Suppressor macrophage (primary cell): ENCODE measurements around the gene LCN2.
"Not testable (repeated sequence)": the region's sequence is repeated elsewhere in the genome, so short reads cannot be mapped to it uniquely, and the experiment has no call there.

Source experiments
- DNase-seq, 4 experiments: peaks; one replicate each; pipeline ENCODE4 v3.0.0-alpha.2; 2020 to 2022

Gene LCN2

DNA sequence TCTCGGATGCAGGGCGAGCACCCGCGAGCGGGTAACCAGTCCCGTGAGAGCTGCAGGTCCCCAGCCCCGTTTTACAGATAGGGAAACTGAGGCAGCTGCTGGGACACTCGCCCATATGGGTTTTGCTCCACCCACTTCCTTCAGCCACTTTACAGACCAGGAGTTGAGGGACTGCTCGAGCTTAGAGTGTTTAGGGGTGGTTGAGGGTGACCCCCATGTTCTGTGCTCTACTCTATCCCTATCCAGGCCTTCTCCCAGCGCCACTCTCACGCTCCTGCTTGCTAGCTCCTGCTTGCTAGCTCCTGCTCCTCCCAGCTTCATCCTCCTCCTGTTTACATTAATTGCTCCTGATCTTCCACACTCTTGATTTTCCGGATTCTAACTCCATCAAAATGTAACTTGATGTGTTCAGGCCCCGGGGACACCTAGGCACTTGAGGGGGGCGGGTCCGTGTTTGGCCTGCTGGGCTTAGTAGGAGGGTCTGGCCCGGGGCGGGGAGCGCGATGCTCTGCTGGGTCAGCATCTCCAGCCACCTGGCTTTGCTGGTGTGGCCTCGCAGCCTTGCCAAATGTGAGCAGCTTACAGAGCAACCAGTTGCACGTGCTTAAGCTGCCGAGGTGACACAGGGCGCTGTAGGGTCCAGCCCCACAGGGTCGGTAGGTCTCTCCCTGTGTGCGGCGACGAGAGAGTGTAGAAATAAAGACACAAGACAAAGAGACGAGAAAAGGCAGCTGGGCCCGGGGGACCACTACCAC is 20.2 kb upstream of the LCN2 start:
- DNase-seq: no peak

DNA sequence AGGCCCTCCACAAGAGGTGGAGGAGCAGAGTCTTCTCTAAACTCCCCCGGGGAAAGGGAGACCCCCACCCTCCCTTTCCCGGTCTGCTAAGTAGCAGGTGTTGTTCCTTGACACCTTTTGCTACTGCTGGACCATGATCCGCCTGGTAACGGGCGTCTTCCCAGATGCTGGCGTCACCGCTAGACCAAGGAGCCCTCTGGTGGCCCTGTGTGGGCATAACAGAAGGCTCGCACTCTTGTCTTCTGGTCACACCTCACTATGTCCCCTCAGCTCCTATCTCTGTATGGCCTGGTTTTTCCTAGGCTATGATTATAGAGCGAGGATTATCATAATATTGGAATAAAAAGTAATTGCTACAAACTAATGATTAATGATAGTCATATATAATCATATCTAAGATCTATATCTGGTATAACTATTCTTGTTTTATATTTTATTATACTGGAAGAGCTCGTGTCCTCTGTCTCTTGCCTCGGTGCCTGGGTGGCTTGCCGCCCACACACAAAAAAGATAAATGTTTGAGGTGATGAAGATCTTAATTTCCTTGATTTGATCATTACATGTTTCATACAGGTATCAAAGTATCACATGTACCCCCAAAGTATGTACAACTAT is 19.2 kb upstream of the LCN2 start:
- not testable (repeated sequence) for DNase-seq

DNA sequence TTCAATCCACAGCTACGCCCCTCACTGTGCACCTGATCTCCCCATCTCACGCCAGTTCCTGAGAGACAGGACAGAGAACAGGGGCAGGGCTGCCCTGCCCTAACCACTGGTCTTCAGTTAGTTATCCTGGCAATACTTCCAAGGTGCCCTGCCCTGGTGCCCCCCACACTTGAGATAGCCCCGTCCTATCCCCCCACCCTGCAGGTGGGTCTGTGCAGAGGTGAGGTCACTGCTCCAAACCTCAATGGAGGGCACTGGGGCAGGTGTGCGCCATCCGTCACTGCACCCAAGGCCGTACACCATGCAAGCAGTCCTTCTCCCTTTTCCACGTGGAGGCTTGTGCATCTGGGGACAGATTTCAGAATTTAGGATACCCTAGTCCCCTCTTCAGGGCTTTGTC is 18.6 kb upstream of the LCN2 start:
- DNase-seq: not testable (repeated sequence)

DNA sequence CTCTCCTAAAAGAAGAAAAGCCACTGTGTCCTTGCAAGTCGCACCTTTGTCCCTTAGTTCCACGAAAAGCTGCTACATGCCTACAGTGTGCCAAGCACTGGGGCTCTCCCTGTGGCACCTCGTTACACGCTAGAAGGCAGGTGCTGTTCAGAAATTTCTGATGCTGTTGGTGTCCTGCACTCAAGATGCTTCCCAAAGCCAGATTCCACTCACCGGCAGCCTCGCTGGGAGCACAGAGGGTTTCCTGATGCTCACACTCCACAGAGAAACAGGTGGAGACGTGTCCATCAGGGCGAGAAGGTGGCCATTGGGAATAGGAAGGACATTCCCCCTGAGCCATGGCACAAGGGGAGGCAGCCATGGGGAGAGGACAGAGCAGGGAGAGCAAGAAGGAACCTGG is 17.9 kb upstream of the LCN2 start:
- DNase-seq: not testable (repeated sequence)

DNA sequence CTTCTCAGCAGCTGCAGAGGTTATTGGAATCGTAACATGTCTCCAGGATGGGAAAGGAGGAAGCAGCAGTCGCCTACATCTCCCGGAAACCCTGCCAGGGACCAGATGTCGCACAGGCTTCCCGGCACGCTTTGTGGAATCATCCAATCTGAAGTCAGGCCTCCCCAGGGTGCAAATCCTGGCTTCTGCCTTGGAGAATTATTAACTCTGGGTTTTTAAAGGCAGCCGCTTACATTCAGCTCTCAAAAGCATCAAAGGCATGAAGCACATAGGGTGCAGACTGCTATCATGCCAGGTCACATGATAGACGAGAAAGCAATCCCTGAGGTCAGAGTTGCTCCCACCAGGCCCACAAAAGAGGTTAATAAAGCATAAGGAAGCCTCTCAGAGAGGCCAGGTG is 17.1 kb upstream of the LCN2 start:
- not testable (repeated sequence) for DNase-seq

DNA sequence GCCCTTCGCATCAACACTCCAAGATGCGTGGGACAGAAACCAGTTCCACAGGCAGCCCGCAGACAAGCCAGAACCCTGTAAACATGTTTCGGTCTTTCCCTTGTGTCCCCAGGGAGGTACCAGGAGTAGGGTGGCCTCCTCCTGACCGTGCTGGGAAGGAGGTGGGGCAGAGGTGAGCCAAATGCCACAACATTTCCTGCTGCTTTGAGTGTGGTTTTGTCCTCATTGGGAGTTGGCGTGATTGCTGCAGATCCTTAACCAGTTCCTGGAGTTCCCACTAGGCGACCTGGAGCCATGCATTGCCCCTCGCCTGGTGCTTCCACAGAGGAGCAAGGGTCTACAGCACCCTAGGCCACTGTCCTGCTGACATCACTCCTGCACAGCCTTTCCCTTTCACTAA is 13.7 kb upstream of the LCN2 start:
- DNase-seq: not testable (repeated sequence)

DNA sequence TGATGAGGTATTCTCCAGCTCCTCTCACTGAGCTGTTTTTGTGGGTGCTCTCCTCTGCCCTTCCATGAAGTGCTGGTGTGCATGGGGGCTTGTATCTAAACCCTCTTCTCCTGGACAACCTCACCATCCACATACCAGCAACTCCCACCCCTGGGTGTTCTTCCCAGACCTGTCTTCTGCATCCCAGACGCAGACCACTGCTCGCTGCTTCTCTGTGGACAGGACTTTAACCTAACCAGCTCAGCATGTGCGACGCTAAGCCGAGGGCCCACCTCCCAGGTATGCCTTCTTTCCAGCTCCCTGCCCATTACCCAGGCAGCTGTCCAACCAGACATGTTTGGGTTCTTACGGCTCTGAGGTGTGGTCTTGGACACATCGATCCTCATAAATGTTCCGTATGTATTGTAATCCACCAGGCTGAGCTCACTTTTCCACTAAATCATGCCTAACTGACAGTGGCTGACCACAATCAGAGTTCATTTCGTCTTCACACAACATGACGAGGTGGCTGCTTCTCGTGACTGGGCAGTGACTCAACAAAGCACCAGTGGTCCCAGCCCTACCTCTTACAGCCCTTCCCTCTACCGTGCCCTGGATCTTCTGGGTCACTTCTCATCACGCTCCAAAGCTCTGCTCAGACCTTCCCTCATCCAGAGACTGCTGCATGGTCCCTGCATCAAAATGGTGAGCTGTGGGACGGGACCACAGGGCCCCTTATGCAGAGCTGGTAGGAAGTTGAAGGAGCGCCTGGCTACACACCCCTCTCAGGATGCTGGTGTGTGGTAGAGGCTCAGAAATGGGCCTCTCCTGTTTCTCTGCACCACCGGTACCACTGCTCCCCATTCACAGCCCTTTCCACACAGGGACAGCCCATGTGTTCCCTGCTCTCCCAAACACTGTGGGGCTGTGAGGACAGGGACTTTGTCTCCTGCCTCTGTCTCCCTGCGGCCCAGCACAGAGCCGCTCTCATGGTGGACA is 12.1 kb upstream of the LCN2 start:
- no peak for DNase-seq

DNA sequence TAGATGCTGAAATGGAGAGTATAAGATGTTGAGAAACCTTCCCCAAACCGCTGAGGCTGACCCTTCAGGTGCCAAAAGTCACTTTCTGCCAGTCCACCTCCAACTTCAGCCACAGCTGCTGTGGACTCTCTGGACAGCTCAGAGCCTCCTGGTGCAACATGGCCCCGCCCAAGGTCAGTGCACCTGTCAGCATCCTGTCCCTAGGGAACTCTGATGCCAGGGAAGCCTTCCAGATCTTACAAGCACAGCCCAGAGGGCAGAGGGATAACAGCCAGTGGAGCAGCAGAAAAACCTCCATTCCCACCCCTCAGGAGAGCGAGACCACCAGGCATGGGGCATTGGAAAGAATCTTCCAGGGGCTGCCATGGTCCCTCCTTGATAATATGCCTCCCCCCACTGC is 11.3 kb upstream of the LCN2 start:
- DNase-seq: no peak

DNA sequence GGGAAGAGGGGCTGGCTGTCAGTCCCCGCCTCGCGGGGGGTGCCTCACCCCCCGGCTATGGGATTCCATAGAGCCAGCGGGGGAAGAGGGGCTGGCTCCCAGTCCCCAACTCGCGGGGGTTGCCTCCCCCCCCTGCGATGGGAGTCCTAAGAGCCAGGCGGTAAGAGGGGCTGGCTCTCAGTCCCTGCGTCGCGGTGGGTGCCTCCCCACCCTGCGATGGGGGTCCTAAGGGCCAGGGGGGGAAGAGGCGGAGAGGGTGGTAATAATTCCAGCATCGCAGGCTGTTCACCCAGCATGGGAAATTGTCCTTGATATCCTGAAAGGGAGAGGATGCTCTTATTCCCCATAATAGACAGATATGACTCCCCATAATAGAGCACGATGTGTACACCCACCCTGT is 9.6 kb upstream of the LCN2 start:
- DNase-seq: no peak

DNA sequence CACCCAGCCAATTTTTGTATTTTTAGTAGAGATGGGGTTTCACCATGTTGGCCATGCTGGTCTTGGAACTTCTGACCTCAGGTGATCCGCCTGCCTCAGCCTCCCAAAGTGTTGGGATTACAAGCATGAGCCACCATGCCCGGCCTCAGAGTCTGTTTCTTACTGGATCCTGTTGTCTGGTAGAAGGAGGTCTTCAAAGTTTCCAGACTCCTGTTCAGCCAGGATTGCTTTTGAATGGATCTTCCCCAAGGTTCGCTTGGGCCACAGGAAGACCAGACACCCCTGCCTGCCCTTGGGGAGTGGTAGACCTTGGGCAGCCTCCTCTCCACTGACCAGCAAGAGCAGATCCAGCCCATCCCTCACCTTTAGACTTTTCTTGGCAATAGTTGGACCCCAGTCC is 7.6 kb upstream of the LCN2 start:
- no peak for DNase-seq

DNA sequence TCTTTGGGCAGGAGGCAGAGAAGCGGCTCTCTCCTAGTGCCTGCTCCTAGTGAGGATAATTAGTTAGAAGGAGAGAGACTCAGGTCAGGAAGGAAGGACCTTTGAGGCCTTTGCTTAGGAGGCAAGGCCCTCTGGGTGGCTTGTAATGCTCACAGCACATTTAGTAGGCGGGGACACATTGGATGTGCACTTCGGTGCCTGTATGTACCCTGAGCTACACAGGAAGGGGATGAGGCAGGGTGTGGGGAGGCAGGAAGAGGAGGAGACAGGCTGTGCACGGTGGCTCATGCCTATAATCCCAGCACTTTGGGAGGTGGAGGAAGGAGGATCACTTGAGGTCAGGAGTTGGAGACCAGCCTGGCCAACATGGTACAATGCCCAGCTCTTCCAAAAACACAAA is 7.2 kb upstream of the LCN2 start:
- no peak for DNase-seq

DNA sequence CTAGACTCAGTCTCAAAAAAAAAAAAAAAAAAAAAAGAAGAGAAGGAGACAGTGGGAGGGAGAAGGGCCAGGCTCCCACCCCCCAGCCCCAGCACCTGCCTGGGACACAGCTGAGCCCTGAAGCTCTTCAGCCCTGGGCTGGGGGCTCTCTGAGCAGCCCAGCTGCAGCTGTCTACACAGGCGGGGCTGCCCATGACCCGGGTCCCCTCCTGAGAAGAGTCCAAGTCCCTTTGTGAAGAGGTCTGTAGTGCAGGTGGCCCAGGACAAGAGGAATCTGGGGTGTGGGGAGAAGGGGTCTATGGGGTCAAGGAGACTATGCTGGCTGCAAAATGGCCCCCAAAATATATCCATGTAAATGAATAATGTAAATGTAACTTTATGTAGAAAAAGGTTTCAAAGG is 6.7 kb upstream of the LCN2 start:
- no peak for DNase-seq

DNA sequence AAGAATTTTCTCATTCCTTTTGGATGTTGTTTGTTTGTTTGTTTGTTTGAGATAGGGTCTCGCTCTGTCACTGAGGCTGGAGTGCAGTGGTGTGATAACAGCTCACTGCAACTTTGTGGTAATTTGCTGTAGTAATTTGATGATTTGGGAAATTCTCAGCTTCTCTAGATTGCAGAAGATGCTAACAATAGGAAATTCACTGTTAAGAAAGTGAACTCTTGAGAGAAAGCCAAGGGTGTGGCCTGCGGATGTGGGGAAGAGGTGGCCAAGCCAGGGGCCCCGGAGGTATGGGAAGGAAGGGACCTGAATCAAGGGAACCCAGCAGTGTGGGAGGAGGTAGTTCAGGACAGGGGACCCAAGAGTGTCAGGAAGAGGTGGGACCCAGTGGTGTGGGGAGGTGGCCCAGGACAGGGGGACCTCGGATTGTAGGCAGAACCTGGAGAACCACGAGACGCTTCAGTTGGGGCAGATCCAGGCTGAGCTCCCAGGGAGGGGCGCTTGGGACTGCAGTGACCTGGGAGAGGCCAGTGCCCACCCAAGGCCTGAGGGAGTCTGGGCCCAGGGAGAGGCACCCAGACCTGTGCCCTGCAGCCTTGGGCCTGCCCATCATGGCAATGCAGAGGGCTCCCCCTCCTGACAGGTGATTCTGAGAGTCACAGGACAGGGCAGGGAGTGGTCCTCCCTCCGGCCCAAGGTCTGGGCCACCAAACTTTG is 5.6 kb upstream of the LCN2 start:
- DNase-seq: no peak

DNA sequence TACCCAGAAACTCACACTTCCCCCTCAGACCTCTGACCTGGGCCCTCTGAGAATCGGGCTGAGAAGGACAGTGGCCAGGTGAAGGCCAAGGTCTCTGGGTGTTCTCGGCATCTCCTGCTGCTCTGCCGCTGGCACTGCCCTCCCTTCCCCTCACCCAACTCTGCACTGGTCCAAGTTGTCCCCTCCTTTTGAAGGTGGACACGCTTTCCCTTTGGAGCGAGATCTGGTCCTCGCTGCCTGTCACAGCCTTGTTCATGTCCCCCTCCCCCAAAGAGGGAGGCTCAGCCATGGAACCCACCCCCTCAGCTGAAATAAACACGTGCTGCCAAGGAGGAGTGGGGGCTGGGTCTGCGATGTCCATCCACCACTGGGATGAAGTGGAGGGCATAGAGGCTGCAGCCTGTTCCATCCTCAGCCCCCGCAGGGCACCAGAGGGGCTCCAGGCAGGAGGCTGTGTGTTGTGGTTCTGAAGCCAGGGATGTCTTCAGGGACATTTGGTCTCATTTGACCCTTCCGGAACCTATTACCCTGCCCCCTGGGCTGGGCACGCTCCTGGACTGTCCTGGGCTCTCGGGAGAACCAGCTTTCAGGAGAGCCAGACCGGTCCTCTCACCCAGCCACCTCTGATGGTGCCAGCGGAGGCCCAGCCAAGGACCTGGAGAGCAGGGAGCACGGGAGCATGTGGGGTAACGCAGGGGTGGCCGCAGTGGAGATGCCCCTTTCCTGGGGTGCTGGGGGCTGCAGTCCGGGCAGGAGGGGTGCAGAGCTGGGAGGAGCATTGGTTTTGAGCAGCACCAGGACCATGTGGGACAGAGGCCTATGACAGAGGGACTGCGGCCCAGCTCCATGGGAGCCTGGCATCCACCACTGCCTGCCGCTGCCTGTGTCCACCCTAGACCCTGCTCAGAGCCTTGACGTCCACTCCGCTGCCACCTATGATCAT is 4.7 kb upstream of the LCN2 start:
- DNase-seq: no peak

DNA sequence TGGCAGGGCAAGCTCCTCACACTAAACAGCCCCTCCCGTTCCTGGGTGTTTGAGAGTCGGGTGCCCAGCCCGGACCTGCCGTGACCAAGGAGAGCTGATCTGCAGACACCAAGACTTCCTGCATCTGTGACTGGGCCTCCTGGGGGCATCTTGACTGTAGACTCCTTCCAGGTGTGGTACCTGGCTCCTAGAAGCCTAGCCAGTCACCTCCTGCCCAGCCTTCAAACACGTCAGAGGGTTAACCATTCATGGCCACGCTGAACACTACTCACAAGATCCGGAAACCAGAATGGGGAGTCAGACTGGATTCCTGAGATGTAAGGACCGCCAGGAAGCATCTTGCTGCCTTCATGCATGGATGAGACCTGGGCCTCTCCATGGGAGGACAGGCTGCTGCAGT is 3.7 kb upstream of the LCN2 start:
- no peak for DNase-seq

DNA sequence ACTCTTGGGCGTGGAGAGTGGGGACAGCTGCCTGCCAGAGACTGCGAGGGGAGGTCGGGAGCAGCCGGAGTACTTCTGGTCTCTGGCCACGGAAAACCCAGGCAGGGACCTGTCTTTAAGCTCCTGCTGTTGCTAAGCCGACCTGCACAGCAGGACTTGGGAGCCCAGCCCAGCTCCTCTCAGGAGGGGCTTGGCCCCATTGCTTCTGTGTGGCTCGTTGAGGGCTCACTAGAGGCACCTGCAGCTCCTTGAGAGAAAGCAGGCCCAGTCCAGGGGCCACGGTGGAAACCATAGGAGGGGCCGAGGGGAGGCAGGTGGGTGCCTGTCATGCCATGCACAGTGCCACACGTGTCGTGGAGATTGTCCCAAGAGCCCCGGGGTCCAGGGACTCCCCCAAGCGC is 3.3 kb upstream of the LCN2 start:
- no peak for DNase-seq

DNA sequence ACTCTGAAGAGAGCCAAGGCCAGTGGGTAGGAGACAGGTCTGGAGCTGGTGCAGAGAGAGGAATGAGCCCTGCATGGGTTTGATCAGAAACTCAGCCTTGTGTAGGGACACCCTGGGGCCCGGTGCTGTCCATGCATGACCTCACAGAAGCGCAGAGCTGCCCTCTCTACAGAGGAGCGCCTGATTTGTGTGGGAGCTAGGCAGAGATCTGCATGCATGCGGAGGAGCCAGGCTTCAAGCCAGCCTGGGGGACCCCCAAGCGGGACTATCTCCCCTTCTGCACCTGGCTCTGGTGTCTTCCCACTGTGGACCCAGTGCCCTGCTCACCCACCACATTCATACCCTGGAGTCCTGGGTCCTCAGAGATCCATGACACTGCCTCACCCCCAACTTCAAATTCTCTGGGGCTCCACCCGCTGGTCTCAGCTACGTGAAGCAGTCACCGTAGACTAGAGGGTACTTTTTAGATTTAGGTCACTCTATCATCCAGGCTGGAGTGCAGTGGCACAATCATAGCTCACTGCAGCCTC is 2.6 kb upstream of the LCN2 start:
- DNase-seq: no peak

DNA sequence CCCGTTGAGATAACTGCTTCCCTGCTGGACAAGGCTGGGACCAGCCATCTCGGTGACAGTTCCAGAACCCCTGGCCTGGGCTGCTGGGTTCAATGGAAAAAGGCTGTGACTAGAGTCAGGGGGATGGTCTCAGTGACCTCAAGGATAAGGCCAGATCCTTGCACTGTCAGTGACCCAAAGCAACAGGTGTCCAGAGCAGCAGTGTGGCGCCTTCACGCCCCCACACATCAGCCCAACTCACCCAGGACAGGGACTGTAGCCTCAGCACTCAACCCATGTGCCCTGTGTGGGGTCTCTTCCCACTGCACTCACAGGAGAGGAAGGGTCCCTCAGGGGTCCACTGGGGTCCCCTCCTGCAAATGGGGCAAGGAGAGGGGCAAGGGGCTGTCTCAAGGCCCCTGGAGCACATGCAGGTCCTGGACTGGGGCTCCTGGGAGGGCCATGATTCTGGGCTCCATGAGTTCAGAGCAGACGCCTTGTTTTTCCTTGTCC is 698 bp upstream of the LCN2 start:
- DNase-seq: no peak

DNA sequence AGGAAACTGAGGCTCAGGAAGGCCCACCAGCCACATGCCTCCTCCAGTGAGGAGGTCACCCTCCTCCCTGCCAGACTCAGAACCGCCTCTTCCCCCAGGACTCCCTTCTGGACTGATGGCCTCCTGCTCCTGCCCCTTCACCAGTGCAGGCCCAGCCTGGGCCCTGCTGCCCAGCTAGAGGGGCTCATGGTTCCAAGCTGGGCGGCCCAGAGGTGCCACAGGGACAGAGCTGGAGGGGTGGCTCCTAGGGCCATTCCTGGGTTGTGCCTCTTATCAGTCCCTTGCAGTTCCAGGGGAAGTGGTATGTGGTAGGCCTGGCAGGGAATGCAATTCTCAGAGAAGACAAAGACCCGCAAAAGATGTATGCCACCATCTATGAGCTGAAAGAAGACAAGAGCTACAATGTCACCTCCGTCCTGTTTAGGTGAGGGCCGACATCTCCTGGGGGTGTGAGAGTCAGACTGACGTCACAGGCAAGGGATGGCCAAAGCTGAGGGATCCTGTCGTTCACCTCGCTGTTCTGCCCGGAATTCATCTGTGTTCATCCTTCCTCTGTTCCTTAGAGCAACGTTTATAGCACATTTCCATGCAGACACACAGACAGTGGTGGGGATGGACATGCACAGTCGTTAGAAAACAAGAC is 819 bp downstream of the LCN2 start:
- DNase-seq: no peak

DNA sequence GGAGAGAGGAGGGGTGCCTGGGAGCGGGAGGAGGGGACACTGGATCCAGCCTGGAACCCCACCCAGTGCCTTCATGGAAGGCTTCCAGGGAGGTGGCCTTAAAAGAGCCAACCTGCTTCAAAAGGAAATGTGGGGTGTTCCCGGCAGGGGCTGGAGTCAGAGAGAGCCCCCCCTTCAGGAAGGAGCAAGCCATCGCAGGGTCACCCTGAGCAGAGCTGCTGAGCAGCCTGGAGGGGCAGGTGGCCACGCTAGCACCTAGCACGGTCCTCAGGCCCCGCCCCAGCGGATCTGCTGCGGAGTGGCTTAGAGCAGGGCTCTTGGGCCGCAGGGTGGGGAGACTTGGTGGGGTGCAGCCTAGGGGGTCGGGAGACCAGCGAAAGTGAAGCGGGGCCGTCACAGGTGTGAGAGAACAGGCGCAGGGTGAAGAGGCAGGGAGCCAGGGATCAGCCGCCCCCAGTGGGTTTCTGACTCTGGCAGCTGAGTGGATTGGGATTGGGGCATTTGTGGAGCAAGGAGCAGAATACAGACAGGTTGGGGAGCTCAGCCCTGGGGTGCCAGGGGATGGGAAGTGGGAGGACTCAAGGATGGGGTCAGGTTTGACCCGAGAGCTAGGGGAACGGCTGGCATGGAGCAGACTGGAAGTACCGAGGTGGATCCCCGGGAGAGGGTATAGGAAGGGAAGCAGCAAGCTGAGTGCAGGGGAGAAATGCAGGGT is 1.5 kb downstream of the LCN2 start:
- peak in 2 of 4 experiments; percentile 24 to 31 for DNase-seq
